T47D (cell line): ENCODE results near the gene MICALL2.

Experiments used
- DNase-seq, 2 experiments: peaks; one replicate each; pipeline versions ENCODE4 v3.0.0 to v3.0.0-alpha.2; 2011 to 2012; ENCODE audit warnings: low read depth in 1 of 2, low spot score in 1 of 2
- JUND ChIP-seq: IDR thresholded peaks from 2 replicates; pipeline ENCODE4 v1.6.1; 2012; ENCODE audit warnings: low read depth
- in situ Hi-C: cut with HindIII; loops from 2 replicates; pipeline ENCODE4 v1.10.0; 2016; ENCODE audit warnings: low sequenced_read_pairs, low pct_unique_long_range_greater_than_20kb

Gene MICALL2

GRCh38 chr7:1458683-1459511, at the start of gene MICALL2:
TSS of gene MICALL2 (minus strand) at chr7:1459470. CDS start at chr7:1459326, 144 bp downstream.
- TF ChIP-seq JUND: no peak
- in situ Hi-C loops: no loop called here
- peak in 1 of 2 experiments; percentile 70 for DNase-seq

- DNase-seq: peak in 1 of 2 experiments; percentile 56
- no peak for TF ChIP-seq JUND
- in situ Hi-C loops: no loop called here
Observed at GRCh38 chr7:1508277-1508758, 49.0 kb upstream of the MICALL2 start.

- DNase-seq: peak in 1 of 2 experiments; percentile 91
- in situ Hi-C loops: no loop called here
- no peak for TF ChIP-seq JUND
Observed at GRCh38 chr7:1505731-1506550, 46.7 kb upstream of the MICALL2 start.

- peak; percentile 97 to 98 for DNase-seq
- in situ Hi-C loops: no loop called here
- no peak for TF ChIP-seq JUND
Observed at GRCh38 chr7:1503816-1504775, 44.8 kb upstream of the MICALL2 start, which contains the start of gene INTS1. TSS of gene INTS1 (minus strand) at chr7:1504389. CDS start at chr7:1503960, 429 bp downstream.

GRCh38 chr7:1503390-1503789, 44.1 kb upstream of the MICALL2 start:
- no peak for TF ChIP-seq JUND
- no peak for DNase-seq
- in situ Hi-C loops: no loop called here

GRCh38 chr7:1502845-1503244, 43.6 kb upstream of the MICALL2 start:
- DNase-seq: no peak
- TF ChIP-seq JUND: no peak
- in situ Hi-C loops: no loop called here

- in situ Hi-C loops: no loop called here
- DNase-seq: no peak
Observed at GRCh38 chr7:1501487-1502270, 42.4 kb upstream of the MICALL2 start.

GRCh38 chr7:1500064-1500807, 41.0 kb upstream of the MICALL2 start:
- in situ Hi-C loops: no loop called here
- TF ChIP-seq JUND: no peak
- DNase-seq: no peak

More at GRCh38 chr7:1501487-1502270, 42.4 kb upstream of the MICALL2 start:
- TF ChIP-seq JUND: no peak

- in situ Hi-C loops: no loop called here
- no peak for DNase-seq
Observed at GRCh38 chr7:1499367-1500029, 40.2 kb upstream of the MICALL2 start.

More at GRCh38 chr7:1499367-1500029, 40.2 kb upstream of the MICALL2 start:
- no peak for TF ChIP-seq JUND
